Vagina (tissue), 2 donors: ENCODE data around the gene TMPRSS15.

Experiments
- CTCF ChIP-seq, 3 experiments: fragments of 450-650 bp in 2 of 3; fragments of 200-600 bp in 1 of 3; sonication (generic) in 1 of 3; IDR thresholded peaks; one replicate each; pipeline ENCODE4 v1.5.1; 2017 to 2019; ENCODE audit warnings: antibody characterized with exemption in 3 of 3, mild to moderate bottlenecking in 2 of 3, moderate library complexity in 2 of 3
- POLR2A ChIP-seq, 2 donors: fragments of 450-650 bp; IDR thresholded peaks; one replicate each; pipeline ENCODE4 v1.6.1; 2017; ENCODE audit warnings: antibody characterized with exemption in 2 of 2, mild to moderate bottlenecking in 2 of 2, moderate library complexity in 2 of 2
- POLR2AphosphoS5 ChIP-seq, 2 donors: sonication (generic); formaldehyde crosslinking; IDR thresholded peaks; one replicate each; pipeline ENCODE4 v1.9.0; 2017; ENCODE audit warnings: antibody characterized with exemption in 2 of 2, mild to moderate bottlenecking in 2 of 2, low read depth in 1 of 2; ENCODE audit not compliant: insufficient read depth in 1 of 2

DNA sequence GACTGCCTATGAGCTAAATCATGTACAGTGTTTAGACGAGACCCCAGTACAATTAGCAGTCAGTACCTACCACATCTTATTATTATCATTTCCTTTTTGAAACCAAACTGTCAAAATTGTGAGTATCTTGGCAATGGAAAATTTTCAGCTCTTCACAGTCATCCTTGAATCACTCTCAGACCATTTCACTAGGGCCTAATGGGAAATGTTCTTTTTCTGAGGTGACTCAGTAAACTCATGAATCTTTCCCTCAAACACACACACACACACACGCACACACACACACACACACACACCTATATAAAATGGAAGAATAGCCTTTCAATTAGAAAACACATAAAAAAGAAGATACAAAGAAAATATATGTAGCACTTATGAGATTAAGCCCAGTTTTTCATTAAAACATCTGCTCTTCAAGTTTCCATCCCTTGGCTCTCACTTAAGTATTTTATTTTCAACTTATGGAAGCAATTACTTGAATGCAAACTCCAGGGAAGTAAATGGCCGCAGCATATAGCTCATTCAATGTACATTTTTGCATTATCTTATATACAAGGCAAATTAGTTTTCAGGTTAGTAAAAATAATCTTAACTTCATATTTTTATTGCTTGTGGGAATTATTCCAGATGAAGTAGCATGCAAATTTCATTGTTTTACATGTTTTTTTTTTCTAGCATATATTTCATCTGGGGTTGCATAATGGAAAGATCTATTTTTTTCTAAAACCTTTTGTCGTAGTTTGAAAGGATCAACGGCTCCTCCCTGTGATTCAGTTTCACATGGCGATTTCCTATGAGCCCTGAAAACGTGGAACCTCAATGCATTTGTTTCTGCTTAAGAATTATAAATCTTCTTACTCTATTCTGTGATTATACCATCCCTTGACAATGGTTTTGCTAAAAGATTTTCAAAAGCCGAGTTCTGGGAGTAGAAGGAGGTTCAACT is 46.3 kb upstream of the TMPRSS15 start:
- no peak for TF ChIP-seq CTCF (IDR thresholded peaks at IDR 0.05)
- no peak for TF ChIP-seq POLR2A (IDR thresholded peaks at IDR 0.05)
- TF ChIP-seq POLR2AphosphoS5 (IDR thresholded peaks at IDR 0.05; ENCODE audit: insufficient read depth in 1 of 2, low read depth in 1 of 2) = no peak
